ENCODE measurements around the gene DDX47.

DDX47 gene

DNA sequence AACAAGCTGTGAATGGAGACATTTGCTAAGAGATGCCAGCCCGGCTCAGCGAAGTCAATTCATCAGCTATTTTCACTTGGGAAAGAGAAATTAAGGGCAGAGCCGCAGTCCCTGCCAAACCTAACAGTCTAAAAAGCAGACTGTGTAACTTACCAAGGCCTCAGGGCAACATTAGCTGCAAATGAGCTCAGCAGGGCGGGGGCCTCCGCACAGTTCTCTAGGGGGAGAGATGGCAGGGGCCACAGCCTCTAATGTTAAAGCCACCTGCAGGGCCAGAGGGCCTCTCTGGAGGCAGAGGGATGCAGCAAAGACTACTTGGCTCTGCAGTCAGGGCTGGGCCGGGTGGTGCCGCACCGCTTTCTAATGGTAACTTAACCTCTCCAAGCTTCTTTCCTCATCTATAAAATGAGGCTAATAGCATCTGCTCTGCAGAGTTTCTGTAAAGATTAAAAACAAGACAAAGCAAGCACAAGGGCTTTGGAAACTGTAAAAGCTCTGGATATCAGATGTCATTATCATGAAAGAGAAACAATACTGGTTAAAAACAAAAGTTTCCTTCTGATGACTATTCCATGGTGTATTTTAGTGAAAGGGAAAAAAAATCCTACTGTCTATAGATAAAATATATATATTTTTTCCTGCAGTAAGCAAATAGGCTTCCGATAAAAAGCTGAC, 64.8 kb downstream of the DDX47 start:
- in situ Hi-C loops (cut with HindIII; ENCODE audit: low sequenced_read_pairs) = no loop called here
- no peak for TF ChIP-seq CTCF (IDR thresholded peaks at IDR 0.05; ENCODE audit: low read depth, low read length)
- no peak overlapping the region for H3K4me3 ChIP-seq (ENCODE audit: low read depth, low read length)
- no peak for DNase-seq (ENCODE audit: low read depth, low spot score)

All from astrocyte of the spinal cord (primary cell).